Activated B cell treated with CpG ODN at 0.5 μM for 24 hours (primary cell): ENCODE measurements around the gene NEGR1. TPM values are rescaled to one million over a fixed set of nuclear protein-coding genes. Genes with fewer than 3 reads are reported as not detected.

Experiments
- ATAC-seq: fragments of 200-7000 bp; cut with Tn5 transposase; one replicate; pipeline ENCODE4 v1.10.0; 2021; ENCODE audit warnings: low read depth, mild to moderate bottlenecking, moderate library complexity
- CTCF ChIA-PET: fragments of 350-600 bp; sonication (Branson Sonifier 250); formaldehyde crosslinking; loops from one replicate; lab custom pipeline; 2021; ENCODE audit warnings: antibody characterized with exemption; lab: Charles Lee
- POLR2A ChIA-PET: fragments of 350-600 bp; sonication (Branson Sonifier 250); formaldehyde crosslinking; loops from one replicate; lab custom pipeline; 2021; ENCODE audit warnings: antibody characterized with exemption; lab: Charles Lee
- DNase-seq: peaks from one replicate; pipeline ENCODE4 v3.0.0; 2022
- H3K27ac Mint-ChIP-seq: one replicate; pipeline ENCODE4 v1.8.0; 2020; ENCODE audit warnings: mixed read lengths
- H3K27me3 Mint-ChIP-seq: one replicate; pipeline ENCODE4 v1.8.0; 2021; ENCODE audit warnings: mixed read lengths
- H3K36me3 Mint-ChIP-seq: one replicate; pipeline ENCODE4 v1.8.0; 2021; ENCODE audit warnings: low read depth, mixed read lengths
- H3K4me1 Mint-ChIP-seq: one replicate; pipeline ENCODE4 v1.8.0; 2021; ENCODE audit warnings: mixed read lengths
- H3K4me3 Mint-ChIP-seq: one replicate; pipeline ENCODE4 v1.8.0; 2020; ENCODE audit warnings: mild to moderate bottlenecking, mixed read lengths
- H3K9me3 Mint-ChIP-seq: one replicate; pipeline ENCODE4 v1.8.0; 2020; ENCODE audit warnings: mixed read lengths
- CTCF ChIP-seq: fragments of 200-600 bp; IDR thresholded peaks from one replicate; pipeline ENCODE4 v1.8.0; 2022; ENCODE audit warnings: antibody characterized with exemption, mild to moderate bottlenecking
- intact Hi-C: fragments of 100-400 bp; cut with micrococcal nuclease; formaldehyde crosslinking; loops from one replicate; pipeline ENCODE4 v1.15.1; 2024
- total RNA-seq: library from RNA; stranded (reverse); gene quantifications from 2 replicates; pipeline ENCODE4 v1.2.3, GENCODE V29; 2022

NEGR1 gene
- total RNA-seq, 1 donor from 2014 or later, result not detected

GRCh38 chr1:72101840-72102632 is 180.3 kb downstream of the NEGR1 start:
- ATAC-seq, result no peak
- intact Hi-C loops, result no loop called here
- Mint-ChIP-seq H3K27ac (no peak overlapping the region), H3K27me3 (no peaks in the 10 kb centered on the region), H3K9me3 (no peaks in the 10 kb centered on the region), H3K36me3 (no peaks in the 10 kb centered on the region), H3K4me1 (no peaks in the 10 kb centered on the region), H3K4me3 (no peak overlapping the region)
- DNase-seq, result no peak
- ChIA-PET CTCF (no interaction called here), POLR2A (no interaction called here)
- no peak for TF ChIP-seq CTCF

- Mint-ChIP-seq H3K9me3 (no peaks in the 10 kb centered on the region), H3K4me3 (no peak overlapping the region), H3K36me3 (no peaks in the 10 kb centered on the region), H3K4me1 (no peaks in the 10 kb centered on the region), H3K27ac (no peak overlapping the region), H3K27me3 (no peaks in the 10 kb centered on the region)
- CTCF ChIA-PET, result no interaction called here
- POLR2A ChIA-PET, result no interaction called here
- no peak for DNase-seq
- intact Hi-C loops, result no loop called here
- no peak for TF ChIP-seq CTCF
- ATAC-seq, result no peak
Observed at GRCh38 chr1:72100771-72101170, 181.6 kb downstream of the NEGR1 start.

- ChIA-PET POLR2A (no interaction called here), CTCF (no interaction called here)
- no peaks in the 10 kb centered on the region for H3K36me3 Mint-ChIP-seq
- H3K27ac Mint-ChIP-seq, result no peak overlapping the region
- no peak for TF ChIP-seq CTCF
- no peaks in the 10 kb centered on the region for H3K4me1 Mint-ChIP-seq
- no peaks in the 10 kb centered on the region for H3K27me3 Mint-ChIP-seq
- no peak overlapping the region for H3K4me3 Mint-ChIP-seq
- intact Hi-C loops, result no loop called here
- DNase-seq, result no peak
- no peak for ATAC-seq
- H3K9me3 Mint-ChIP-seq, result no peaks in the 10 kb centered on the region
Observed at GRCh38 chr1:72097851-72098570, 184.3 kb downstream of the NEGR1 start.

GRCh38 chr1:72094209-72094608 is 188.1 kb downstream of the NEGR1 start:
- no peaks in the 10 kb centered on the region for H3K36me3 Mint-ChIP-seq
- TF ChIP-seq CTCF, result no peak
- CTCF ChIA-PET, result no interaction called here
- H3K27ac Mint-ChIP-seq, result no peak overlapping the region
- H3K4me3 Mint-ChIP-seq, result no peak overlapping the region
- DNase-seq (no peak), ATAC-seq (no peak)
- POLR2A ChIA-PET, result no interaction called here
- H3K27me3 Mint-ChIP-seq, result no peaks in the 10 kb centered on the region
- no peaks in the 10 kb centered on the region for H3K9me3 Mint-ChIP-seq
- H3K4me1 Mint-ChIP-seq, result no peaks in the 10 kb centered on the region
- intact Hi-C loops, result no loop called here

GRCh38 chr1:72086394-72086793 is 195.9 kb downstream of the NEGR1 start:
- no peak for TF ChIP-seq CTCF
- intact Hi-C loops, result no loop called here
- DNase-seq (no peak), ATAC-seq (no peak)
- Mint-ChIP-seq H3K27ac (no peak overlapping the region), H3K4me1 (no peaks in the 10 kb centered on the region), H3K27me3 (no peaks in the 10 kb centered on the region), H3K9me3 (no peaks in the 10 kb centered on the region), H3K4me3 (no peak overlapping the region), H3K36me3 (no peaks in the 10 kb centered on the region)
- CTCF ChIA-PET, result no interaction called here
- POLR2A ChIA-PET, result no interaction called here
